Heart left ventricle (tissue), 16 donors: ENCODE measurements around the gene KIF13A. TPM values are rescaled to one million over a fixed set of nuclear protein-coding genes. Genes with fewer than 3 reads are reported as not detected.

Source experiments
- ATAC-seq, 4 donors: fragments of 200-7000 bp; cut with Tn5 transposase; one replicate each; pipeline ENCODE4 v1.9.1; 2020 to 2022; ENCODE audit warnings: moderate library complexity in 4 of 4, mild to moderate bottlenecking in 3 of 4, moderate number of reproducible peaks in 1 of 4
- DNase-seq, 5 donors: peaks; one replicate each; pipeline ENCODE4 v3.0.0-alpha.2; 2020
- H3K27ac ChIP-seq, 12 donors: fragments of 200-600 bp; sonication (generic) in 4 of 12; one replicate each; pipeline versions ENCODE4 v1.5.0 to v1.8.0; 2016 to 2022; ENCODE audit warnings: mild to moderate bottlenecking in 2 of 12
- H3K27me3 ChIP-seq, 9 donors: fragments of 200-600 bp; sonication (generic) in 2 of 9; one replicate each; pipeline versions ENCODE4 v1.5.1 to v1.8.0; 2016 to 2022; ENCODE audit warnings: mild to moderate bottlenecking in 3 of 9
- H3K36me3 ChIP-seq, 9 donors: fragments of 200-600 bp; sonication (generic) in 2 of 9; one replicate each; pipeline versions ENCODE4 v1.5.0 to v1.8.0; 2018 to 2022; ENCODE audit warnings: mild to moderate bottlenecking in 2 of 9
- H3K4me1 ChIP-seq, 12 donors: fragments of 200-600 bp; sonication (generic) in 4 of 12; one replicate each; pipeline versions ENCODE4 v1.5.0 to v1.8.0; 2016 to 2022; ENCODE audit warnings: mild to moderate bottlenecking in 3 of 12
- H3K4me3 ChIP-seq, 12 donors: fragments of 200-600 bp; sonication (generic) in 4 of 12; one replicate each; pipeline versions ENCODE4 v1.5.0 to v1.8.0; 2017 to 2022; ENCODE audit warnings: mild to moderate bottlenecking in 9 of 12, moderate library complexity in 4 of 12
- H3K9me3 ChIP-seq, 12 donors: fragments of 200-600 bp; sonication (generic) in 4 of 12; one replicate each; pipeline versions ENCODE4 v1.5.0 to v1.8.0; 2016 to 2022; ENCODE audit warnings: mild to moderate bottlenecking in 1 of 12
- POLR2A ChIP-seq, 2 donors: fragments of 450-650 bp; IDR thresholded peaks; one replicate each; pipeline ENCODE4 v1.6.1; 2017; ENCODE audit warnings: antibody characterized with exemption in 2 of 2, mild to moderate bottlenecking in 2 of 2, moderate library complexity in 2 of 2
- WGBS, 4 donors: extraction: QIAGEN DNeasy Blood & Tissue Kit in 2 of 4; methylation state at CpG; one replicate each; pipeline versions ENCODE4 v1.1.5 to v1.1.7; 2013 to 2018; 5-methylcytosine and 5-hydroxymethylcytosine counted together
- intact Hi-C, 10 donors: fragments of 100-400 bp; cut with DNase I; formaldehyde crosslinking; loops; one replicate each; pipeline versions ENCODE4 v1.11.1 to v1.14.2; 2022
- polyA plus RNA-seq, 2 donors: library from polyadenylated mRNA; stranded (reverse); fragments of 200-250 nt; gene quantifications; one replicate each; pipeline ENCODE4 v1.2.3, GENCODE V29; 2013
- total RNA-seq, 9 donors: library from RNA; depleted of rRNA in 2 of 9; stranded (reverse); fragments of >200 nt in 2 of 9; fragmentation: NEBNext Ultra II Directional in 3 of 9; extraction: Animal tissue kit (Norgen Biotek cat#: 25700) in 3 of 9; gene quantifications; one replicate each; pipeline versions ENCODE4 v1.1.0 to v1.2.4, GENCODE V29; 2016 to 2023
- TF ChIP-seq, protein P1 (sequence below), 12 donors: fragments of 200-600 bp; sonication (generic) in 4 of 12; IDR thresholded peaks; one replicate each; pipeline versions ENCODE4 v1.5.0 to v1.8.0; 2018 to 2022; ENCODE audit warnings: antibody characterized with exemption in 12 of 12, mild to moderate bottlenecking in 5 of 12
- donor health status: ischemic (EF 13 %, LVEDD 7.1; RV severe dilation, severe dysfunction).
- donor health status: healthy with polysubstance abuse.
- donor health status: DM: no; HTN: yes; CAD: no.
- donor health status: DM: no; HTN: no; CAD: no.
- donor health status: ischemic (EF 25% LVEDD 6.9; RV normal size, moderate dysfunction).
- donor health status: ischemic (EF 25% LVEDD 5.7; RV mildly dilated, moderate dysfunction).
- donor health status: healthy.
- donor health status: DM: yes; HTN: yes; CAD: no.
- donor health status: ischemic (EF 35%, LVEDD 5.7; RV mildly dilated, moderate dysfunction).
- donor health status: nonischemic (EF 11% LVEDD 7.7; RV severe dilation, severe dysfunction).
- donor health status: DM: yes; HTN: yes; CAD: no.
- donor health status: PGD.
- donor health status: ischemic (EF 29% LVEDD 5.4; RV normal size, mild dysfunction).
- donor health status: nonischemic (EF 23%, LVEDD 6.1; RV moderate dilation, normal function).

KIF13A gene
- total and polyA plus RNA-seq, 11 donors, result 17.1 to 148 (median 72.2) TPM

DNA sequence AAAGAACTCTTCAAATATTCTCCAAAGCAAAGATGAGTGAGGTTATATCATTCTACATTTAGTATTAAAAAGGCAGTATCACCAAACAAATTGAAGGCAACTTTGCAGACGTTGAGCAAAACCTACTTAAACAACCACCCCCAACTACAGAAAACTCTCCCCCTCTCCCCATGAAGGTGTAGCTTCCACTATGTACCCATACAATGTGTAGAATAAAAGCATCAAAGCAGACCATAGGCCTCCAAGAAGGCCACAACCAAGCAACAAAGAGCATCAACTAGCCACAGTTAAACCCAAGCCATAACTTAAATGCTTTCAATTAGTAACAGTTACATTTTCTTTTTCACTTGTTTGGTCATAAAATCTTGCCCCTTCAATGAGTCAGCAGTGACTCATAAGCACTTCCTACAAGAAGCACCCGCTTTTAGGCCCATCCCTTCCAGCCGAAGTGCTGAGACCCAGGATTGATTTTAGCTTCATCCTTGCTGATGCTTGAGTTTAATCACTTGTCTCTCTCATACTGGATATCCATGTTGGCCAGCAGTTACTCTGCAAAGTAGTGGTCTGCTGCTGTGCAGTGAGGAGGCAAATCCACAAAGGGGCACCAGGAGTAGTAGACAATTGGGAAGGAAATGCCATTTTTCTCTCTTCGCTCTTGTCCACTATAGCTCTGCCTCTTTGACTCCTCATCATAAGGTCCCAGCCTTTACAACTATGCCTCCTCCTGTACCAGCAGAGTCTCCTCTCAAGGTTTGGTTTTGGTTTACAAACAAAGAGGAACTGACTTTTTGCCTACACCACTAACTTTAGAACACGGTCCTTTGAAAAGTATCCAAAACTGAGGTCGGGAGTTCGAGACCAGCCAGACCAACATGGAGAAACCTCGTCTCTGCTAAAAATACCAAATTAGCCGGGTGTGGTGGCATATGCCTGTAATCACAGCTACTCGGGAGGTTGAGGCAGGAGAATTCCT is 272.3 kb downstream of the KIF13A start:
- DNase-seq, result no peak
- no peak overlapping the region for H3K4me3 ChIP-seq
- TF ChIP-seq, protein P1, sequence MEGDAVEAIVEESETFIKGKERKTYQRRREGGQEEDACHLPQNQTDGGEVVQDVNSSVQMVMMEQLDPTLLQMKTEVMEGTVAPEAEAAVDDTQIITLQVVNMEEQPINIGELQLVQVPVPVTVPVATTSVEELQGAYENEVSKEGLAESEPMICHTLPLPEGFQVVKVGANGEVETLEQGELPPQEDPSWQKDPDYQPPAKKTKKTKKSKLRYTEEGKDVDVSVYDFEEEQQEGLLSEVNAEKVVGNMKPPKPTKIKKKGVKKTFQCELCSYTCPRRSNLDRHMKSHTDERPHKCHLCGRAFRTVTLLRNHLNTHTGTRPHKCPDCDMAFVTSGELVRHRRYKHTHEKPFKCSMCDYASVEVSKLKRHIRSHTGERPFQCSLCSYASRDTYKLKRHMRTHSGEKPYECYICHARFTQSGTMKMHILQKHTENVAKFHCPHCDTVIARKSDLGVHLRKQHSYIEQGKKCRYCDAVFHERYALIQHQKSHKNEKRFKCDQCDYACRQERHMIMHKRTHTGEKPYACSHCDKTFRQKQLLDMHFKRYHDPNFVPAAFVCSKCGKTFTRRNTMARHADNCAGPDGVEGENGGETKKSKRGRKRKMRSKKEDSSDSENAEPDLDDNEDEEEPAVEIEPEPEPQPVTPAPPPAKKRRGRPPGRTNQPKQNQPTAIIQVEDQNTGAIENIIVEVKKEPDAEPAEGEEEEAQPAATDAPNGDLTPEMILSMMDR (IDR thresholded peaks at IDR 0.05), result no peak
- TF ChIP-seq POLR2A (IDR thresholded peaks at IDR 0.05), result no peak
- peaks cover 0 to 21% (median 0%) of the 10 kb centered on the region in 12 donors for H3K4me1 ChIP-seq
- intact Hi-C loops, result loop anchor here in 1 of 10 donors (5.0 kb wide), 1 partner anchor 47 kb away; no protein-coding TSS in a partner anchor
- no peaks in the 10 kb centered on the region for H3K27me3 ChIP-seq
- WGBS, 4 donors, result 65 to 77% (median 73%) methylated on average over 10 of the region's 10 CpGs
- H3K27ac ChIP-seq, result peak overlapping the region in 1 of 12 donors; percentile 69
- no peaks in the 10 kb centered on the region for H3K36me3 ChIP-seq
- peak in 1 of 4 donors; percentile 39 for ATAC-seq
- H3K9me3 ChIP-seq, result no peaks in the 10 kb centered on the region

DNA sequence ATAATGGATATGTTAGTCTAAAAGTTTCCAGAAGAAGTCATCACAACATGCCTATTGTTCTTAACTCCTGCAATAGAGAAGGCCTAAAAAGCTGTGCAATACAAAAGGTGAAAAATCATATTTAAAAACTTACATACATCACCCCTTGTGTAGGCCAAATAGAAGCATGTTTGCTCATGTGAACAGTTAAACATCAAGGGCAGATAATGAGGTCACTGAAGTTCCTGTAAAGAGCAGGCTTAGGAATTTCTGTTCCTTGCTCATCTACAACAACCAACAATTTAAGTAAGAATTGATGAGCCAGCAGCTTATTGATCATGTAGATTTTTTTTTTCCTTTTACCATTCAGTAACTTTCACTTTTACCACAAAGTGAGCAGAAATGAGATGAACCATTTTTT is 273.3 kb downstream of the KIF13A start:
- Histone ChIP-seq H3K9me3 (no peaks in the 10 kb centered on the region), H3K27ac (peak overlapping the region in 1 of 12 donors; percentile 69), H3K27me3 (no peaks in the 10 kb centered on the region), H3K4me1 (peaks cover 0 to 21% (median 0%) of the 10 kb centered on the region in 12 donors), H3K4me3 (no peak overlapping the region), H3K36me3 (no peaks in the 10 kb centered on the region)
- ATAC-seq (no peak), DNase-seq (no peak)
- TF ChIP-seq, protein P1 (IDR thresholded peaks at IDR 0.05), result no peak
- no peak for TF ChIP-seq POLR2A (IDR thresholded peaks at IDR 0.05)
- intact Hi-C loops, result no loop called here

DNA sequence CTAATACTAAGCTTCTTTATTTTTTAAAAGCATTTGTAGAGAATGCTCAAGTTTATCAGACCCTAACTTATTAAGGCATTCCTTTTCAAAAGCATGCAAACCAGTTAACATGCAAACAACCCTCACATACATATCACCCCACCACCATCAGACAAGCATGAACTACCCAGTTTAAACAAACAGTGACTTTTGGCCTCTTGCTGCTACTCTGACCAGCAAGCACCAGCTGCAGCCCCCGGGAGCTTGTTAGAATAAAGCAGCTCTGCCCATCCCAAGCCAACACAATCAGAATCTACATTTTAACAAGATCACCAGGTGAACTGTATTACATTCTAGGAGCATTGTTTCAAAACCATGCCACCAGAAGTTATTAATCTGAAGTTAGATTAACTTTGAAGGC is 274.9 kb downstream of the KIF13A start:
- Histone ChIP-seq H3K4me1 (peaks cover 0 to 25% (median 0%) of the 10 kb centered on the region in 12 donors), H3K9me3 (no peaks in the 10 kb centered on the region), H3K4me3 (no peak overlapping the region), H3K27ac (no peak overlapping the region), H3K27me3 (no peaks in the 10 kb centered on the region), H3K36me3 (no peaks in the 10 kb centered on the region)
- ATAC-seq, result no peak
- 50 to 60% (median 56%) methylated on average over 1 of the region's 1 CpG for WGBS, 4 donors
- intact Hi-C loops, result no loop called here
- TF ChIP-seq, protein P1 (IDR thresholded peaks at IDR 0.05), result no peak
- no peak for TF ChIP-seq POLR2A (IDR thresholded peaks at IDR 0.05)
- DNase-seq, result no peak

DNA sequence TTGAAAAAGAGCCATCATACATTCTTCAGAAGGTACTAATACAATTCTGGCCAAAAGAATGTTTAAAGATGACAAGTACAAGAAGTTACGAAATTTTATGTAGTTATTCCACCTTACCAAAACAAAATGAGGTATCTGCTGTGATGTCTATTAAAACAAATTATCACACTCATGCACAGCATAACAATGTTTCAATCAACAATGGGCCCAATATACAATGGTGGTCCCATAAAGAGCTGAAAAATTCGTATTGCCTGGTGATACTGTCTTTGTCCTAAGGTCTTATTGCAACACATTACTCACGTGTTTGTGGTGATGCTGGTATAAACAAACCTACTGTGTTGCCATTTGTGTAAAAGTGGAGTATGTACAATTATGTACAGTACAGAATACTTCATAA is 277.1 kb downstream of the KIF13A start:
- H3K9me3 ChIP-seq, result no peaks in the 10 kb centered on the region
- H3K27me3 ChIP-seq, result no peaks in the 10 kb centered on the region
- no peak overlapping the region for H3K4me3 ChIP-seq
- TF ChIP-seq POLR2A (IDR thresholded peaks at IDR 0.05), result no peak
- TF ChIP-seq, protein P1 (IDR thresholded peaks at IDR 0.05), result no peak
- no peak for DNase-seq
- intact Hi-C loops, result no loop called here
- 80 to 83% (median 81%) methylated on average over 3 of the region's 3 CpGs for WGBS, 4 donors
- H3K4me1 ChIP-seq, result peaks cover 0 to 23% (median 0%) of the 10 kb centered on the region in 12 donors
- no peak for ATAC-seq
- H3K36me3 ChIP-seq, result no peaks in the 10 kb centered on the region
- no peak overlapping the region for H3K27ac ChIP-seq
